ENCODE measurements around the gene RSRC2. TPM values are rescaled to one million over a fixed set of nuclear protein-coding genes. Genes with fewer than 3 reads are reported as not detected.

RSRC2 gene
- total and polyA plus RNA-seq, 9 of the 15 experiments (the other 6 are each of a cell fraction or from before 2014, with no cell fraction given) = 52.6 to 123 (median 80.3) TPM

DNA sequence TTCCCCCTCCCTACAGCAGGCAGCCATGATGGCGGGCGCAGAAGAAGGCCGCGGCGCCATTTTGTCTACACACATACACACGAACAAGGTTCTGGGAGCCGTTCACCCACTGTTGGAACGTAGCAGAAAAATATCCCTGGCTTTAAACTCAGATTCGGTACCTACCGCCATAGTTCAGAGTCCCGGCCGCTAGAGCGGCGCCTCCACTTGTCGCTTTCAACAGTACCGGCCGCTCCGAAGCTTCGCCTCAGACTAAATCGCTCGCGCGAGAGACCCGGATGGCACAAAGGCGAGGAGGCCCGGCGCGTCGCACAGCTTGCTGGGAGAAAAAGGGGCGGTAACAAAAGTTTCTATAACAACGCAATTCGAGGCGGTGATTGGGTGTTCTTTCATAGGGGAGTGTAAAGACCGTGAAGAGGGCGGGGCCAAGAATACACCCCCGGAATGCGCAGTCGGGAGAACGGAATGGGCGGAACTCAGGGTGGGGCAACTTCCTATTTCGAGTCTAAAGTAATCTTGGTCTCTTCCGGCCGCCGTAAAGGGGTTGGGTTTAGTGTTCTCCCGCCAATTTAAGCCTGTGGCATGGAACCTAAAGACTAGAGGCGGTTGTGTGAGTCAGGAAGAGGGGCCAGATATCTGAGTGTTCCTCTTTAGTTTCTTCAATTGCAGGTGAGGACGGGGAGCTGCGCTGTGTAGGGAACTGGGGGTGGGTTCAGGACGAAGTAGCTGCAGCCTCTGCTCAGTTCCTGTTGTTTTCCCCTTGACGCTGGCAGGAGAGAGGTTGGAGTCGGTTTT, at the start of gene RSRC2, which contains the start of gene KNTC1 (continued):
- TF ChIP-seq, protein P1, sequence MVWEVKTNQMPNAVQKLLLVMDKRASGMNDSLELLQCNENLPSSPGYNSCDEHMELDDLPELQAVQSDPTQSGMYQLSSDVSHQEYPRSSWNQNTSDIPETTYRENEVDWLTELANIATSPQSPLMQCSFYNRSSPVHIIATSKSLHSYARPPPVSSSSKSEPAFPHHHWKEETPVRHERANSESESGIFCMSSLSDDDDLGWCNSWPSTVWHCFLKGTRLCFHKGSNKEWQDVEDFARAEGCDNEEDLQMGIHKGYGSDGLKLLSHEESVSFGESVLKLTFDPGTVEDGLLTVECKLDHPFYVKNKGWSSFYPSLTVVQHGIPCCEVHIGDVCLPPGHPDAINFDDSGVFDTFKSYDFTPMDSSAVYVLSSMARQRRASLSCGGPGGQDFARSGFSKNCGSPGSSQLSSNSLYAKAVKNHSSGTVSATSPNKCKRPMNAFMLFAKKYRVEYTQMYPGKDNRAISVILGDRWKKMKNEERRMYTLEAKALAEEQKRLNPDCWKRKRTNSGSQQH (CRISPR knock-in tag; IDR thresholded peaks at IDR 0.05) = peak; percentile 82
- TF ChIP-seq ZNF354B (CRISPR knock-in tag; IDR thresholded peaks at IDR 0.05) (0 out of 2 replicates have a peak, but pooled peaks have one; percentile 13), GABPB1 (CRISPR knock-in tag; IDR thresholded peaks at IDR 0.05) (peak; percentile 79), ZNF780A (CRISPR knock-in tag; IDR thresholded peaks at IDR 0.05) (no peak), RFX7 (CRISPR knock-in tag; IDR thresholded peaks at IDR 0.05) (0 out of 2 replicates have a peak, but pooled peaks have one; percentile 34), SUPT5H (IDR thresholded peaks at IDR 0.05) (peak; percentile 98), ZBTB17 (CRISPR knock-in tag; IDR thresholded peaks at IDR 0.05) (peak; percentile 52; the same call in 1 of the 2 replicates), ZKSCAN8 (CRISPR knock-in tag; IDR thresholded peaks at IDR 0.05) (no peak), GABPA (tag; conservative IDR thresholded peaks at IDR 0.05; ENCODE audit: low read depth) (peak; percentile 94), ELF2 (CRISPR knock-in tag; IDR thresholded peaks at IDR 0.05) (peak; percentile 83; the same call in 1 of the 2 replicates), FOXK2 (conservative IDR thresholded peaks at IDR 0.05 in 1 of 2, IDR thresholded peaks at IDR 0.05 in 1 of 2; ENCODE audit: low read depth in 2 of 2) (peak; percentile 51 to 64), NR2C1 (IDR thresholded peaks at IDR 0.05) (peak; percentile 49; the same call in 1 of the 2 replicates), NR2C1 (tag; IDR thresholded peaks at IDR 0.05) (no peak; the same call in 1 of the 2 replicates), E2F4 (CRISPR knock-in tag; IDR thresholded peaks at IDR 0.05; ENCODE audit: low read depth) (0 out of 2 replicates have a peak, but pooled peaks have one; percentile 42), TRIM28 (IDR thresholded peaks at IDR 0.05) (peak; percentile 12; the same call in 1 of the 2 replicates), ZSCAN32 (CRISPR knock-in tag; IDR thresholded peaks at IDR 0.05) (no peak), RBBP5 (IDR thresholded peaks at IDR 0.05; ENCODE audit: borderline replicate concordance, insufficient read depth, low read length, poor library complexity, severe bottlenecking) (peak; percentile 74), SPI1 (IDR thresholded peaks at IDR 0.05; ENCODE audit: borderline replicate concordance, low read depth, low read length) (peak; percentile 59), GTF2F1 (IDR thresholded peaks at IDR 0.05; ENCODE audit: low read depth, low read length) (peak; percentile 80; the same call in 1 of the 2 replicates), ELF4 (CRISPR knock-in tag; IDR thresholded peaks at IDR 0.05) (peak; percentile 64; the same call in 1 of the 2 replicates), ZNF217 (CRISPR knock-in tag; IDR thresholded peaks at IDR 0.05) (no peak), POLR3A (IDR thresholded peaks at IDR 0.05; ENCODE audit: borderline replicate concordance, extremely low read depth, insufficient read depth, insufficient read length) (no peak), HDAC2 (IDR thresholded peaks at IDR 0.05) (peak; percentile 78), U2AF1 (optimal IDR thresholded peaks at IDR 0.05; ENCODE audit: low read depth, low read length) (no peak), KLF1 (tag; IDR thresholded peaks at IDR 0.05) (peak; percentile 95), POLR2H (tag; IDR thresholded peaks at IDR 0.05; ENCODE audit: low read depth) (peak; percentile 98)
- TF ChIP-seq, protein P2, sequence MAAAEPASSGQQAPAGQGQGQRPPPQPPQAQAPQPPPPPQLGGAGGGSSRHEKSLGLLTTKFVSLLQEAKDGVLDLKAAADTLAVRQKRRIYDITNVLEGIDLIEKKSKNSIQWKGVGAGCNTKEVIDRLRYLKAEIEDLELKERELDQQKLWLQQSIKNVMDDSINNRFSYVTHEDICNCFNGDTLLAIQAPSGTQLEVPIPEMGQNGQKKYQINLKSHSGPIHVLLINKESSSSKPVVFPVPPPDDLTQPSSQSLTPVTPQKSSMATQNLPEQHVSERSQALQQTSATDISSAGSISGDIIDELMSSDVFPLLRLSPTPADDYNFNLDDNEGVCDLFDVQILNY (CRISPR knock-in tag; IDR thresholded peaks at IDR 0.05) = 0 out of 2 replicates have a peak, but pooled peaks have one; percentile 55

All from K562 (cell line).